ENCODE measurements around the gene RBPJ.

The RBPJ gene

DNA sequence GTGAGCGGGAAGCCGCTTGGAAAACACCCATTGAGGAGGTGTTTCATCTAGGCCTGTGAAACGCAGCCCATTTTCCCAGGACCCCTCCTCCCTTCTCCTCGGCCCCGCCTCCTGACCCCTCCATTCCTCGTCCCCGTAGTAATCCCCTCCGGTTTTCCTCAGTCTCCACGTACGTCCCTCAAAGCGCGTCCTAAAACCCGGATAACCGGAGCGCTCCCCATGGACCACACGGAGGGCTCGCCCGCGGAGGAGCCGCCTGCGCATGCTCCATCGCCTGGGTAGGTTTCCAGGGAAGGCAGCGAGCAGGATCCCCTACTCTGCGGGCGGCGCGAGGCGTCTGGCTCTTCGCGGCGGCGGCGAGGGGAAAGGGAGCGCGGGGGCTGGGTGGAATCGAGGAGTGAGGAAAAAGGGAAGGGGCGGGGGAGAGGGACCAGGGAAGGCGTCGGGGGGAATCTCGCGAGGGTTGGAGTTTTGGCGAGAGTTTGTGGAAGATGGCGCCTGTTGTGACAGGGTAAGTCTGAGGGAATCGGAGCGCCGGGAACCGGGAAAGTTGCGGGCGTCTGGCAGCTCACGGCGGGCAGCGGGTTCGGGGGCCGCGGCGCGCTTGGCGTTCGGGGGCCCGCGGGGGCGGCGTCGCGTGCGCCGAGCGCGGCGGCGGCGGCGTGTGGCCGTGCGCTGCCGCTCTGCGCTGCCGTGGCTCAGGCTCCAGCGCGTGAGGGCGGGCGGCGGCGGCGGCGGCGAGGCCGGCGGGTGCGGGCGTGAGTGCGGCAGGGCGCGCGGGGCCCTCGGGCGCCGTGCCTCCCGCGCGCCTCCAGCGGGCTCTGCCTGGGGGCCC lies at the start of gene RBPJ:
RBPJ (plus strand) TSS at position 477 of the 835 bp plus-strand sequence; CDS start at position 492, 15 bp downstream.
- DNase-seq (ENCODE audit: low read depth in 2 of 2), result peak; percentile 74 to 79

DNA sequence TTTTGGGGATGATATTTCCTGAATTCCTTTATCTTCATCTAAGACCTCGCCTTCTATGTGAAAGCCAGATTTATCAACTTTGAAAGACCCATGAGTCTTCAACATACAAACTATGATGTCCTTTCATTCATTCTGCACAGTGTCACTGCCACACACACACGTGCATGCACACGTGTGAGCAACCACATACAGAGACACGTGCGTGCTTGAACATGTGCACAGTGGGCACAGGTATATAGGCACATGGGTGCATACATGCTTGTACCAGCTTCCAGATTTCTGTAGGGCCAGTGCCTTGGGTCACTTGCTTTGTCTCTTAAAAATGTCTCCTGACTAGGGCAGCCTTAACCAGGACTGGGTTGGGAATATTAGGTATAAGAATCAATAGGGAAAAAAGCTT lies 49.1 kb upstream of the RBPJ start:
- DNase-seq (ENCODE audit: low read depth in 2 of 2), result no peak

DNA sequence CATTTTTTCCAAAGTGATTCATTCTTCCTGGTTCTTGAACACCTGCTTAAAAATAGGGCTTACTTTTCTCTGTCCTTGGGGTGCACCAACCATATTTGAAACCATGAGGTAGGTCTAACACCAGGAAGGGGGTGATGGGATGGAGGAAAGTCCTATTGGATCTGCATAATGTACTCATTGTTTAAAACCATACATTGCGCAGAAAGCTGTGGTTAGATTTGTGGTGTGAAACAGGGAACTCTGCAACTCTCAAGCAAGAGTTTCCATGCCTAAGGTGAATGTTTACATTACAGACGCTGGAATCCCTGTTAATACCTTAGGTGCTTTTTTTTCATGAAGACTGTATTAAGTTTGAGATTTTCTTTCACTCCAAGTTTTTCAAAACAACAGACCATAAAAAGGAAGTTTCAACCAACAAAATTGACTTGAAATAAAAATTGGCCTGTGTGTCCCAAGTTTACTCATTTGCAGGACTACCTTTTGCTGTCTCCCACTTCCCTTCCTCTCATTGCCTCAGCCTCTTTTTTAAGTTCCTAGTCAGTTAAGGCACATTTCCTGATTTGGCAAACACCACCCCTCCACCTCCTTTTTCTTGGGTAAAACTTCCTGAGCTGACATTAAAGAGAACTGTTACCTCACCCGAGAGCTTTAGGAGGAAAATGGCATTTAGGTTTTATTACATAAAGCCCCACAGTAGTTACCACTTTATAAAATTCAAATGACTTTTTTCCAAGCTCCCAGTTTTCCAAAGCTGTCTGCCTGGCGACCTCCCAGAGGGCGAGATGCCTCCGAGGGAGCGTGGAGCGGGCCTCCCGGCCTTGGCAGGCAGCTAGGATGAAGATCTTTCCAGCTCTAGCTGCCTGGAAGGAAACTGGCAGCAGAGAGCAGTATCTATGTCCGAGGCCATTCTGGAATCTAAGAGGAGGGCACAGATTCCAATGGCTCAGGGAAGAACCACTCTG lies 47.9 kb upstream of the RBPJ start:
- DNase-seq (ENCODE audit: low read depth in 2 of 2), result no peak

DNA sequence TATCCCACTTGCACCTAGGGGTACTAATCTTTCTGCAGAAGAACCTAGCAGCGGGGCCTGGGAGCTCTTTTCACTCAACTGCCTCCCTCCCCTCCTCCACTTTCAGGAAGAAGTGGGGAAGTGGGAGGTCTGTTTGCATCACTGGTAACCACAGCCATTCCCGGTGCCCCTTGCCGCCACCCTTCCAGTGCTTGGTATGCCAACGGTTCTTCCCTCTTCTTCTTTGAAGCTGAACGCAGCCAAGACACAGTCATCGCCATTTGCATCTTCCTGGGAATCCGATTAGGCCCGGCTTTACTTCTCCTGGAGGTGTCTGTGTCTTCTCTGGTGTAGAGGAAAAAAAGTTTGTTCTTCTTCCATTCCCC lies 47.2 kb upstream of the RBPJ start:
- DNase-seq (ENCODE audit: low read depth in 2 of 2), result no peak

DNA sequence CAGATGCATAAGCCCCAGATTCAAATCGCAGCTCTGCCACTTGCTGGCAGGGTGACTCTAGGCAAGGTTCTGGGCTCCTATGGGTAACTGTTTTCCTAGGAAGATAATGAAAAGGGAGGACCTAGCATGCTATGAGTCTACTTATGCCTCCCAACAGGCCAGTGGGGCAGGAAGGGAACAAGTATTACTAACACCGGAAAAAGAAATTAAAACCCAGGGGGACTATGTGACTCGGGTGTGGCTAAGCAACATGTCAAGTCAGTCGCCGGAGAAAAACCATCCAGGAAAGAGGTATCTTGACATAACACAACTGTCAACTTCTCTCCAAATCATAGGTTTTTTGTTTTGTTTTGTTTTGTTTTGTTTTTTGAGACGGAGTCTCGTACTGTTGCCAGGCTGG lies 45.5 kb upstream of the RBPJ start:
- no peak for DNase-seq (ENCODE audit: low read depth in 2 of 2)

DNA sequence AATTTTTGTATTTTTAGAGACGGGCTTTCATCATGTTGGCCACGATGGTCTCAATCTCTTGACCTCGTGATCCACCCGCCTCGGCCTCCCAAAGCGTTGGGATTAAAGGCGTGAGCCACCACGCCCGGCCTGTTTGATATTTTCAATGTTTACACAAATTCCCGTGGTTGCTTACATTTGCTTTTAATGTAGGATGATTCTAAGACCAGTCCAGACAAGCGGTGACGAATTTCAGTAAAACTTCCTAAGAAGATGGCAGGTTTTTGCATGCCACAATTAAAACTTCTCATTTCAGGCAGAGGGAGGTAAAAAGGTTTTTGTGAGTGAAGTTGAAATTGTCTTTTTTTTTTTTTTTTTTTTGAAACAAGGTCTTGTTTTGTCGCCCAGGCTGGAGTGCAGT lies 41.4 kb upstream of the RBPJ start:
- DNase-seq (ENCODE audit: low read depth in 2 of 2), result no peak

DNA sequence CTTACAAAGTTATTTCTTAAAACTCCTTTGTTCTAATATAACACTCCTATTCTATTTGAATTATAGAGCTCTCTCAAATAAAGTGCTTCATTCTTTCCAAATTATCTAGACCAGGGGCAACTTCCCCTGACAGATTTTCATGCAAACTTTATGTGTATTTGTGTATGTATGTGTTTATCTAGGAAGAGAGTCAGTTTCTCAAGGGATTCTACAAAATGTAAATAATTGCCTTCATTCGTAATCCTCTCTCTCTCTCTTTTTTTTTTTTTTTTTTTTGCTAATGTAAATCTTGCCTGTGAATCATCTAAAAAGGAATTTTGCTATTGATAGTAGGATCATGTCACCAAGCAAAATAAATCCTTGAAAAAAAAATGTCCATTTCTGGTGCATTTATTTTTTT lies 38.9 kb upstream of the RBPJ start:
- DNase-seq (ENCODE audit: low read depth in 2 of 2), result no peak

DNA sequence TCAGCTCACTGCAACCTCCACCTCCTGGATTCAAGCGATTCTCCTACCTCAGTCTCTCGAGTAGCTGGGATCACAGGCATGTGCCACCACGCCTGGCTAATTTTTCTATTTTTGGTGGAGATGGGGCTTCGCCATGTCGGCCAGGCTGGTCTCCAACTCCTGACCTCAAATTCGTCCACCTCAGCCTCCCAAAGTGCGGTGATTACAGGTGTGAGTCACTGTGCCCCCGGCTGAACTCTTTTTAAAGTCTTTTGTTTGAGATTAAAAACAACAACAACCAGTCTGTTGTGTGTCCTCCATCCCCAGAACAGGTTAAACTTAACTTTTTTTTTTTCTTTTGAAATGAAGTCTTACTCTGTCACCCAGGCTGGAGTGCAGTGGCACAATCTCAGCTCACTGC lies 36.3 kb upstream of the RBPJ start:
- no peak for DNase-seq (ENCODE audit: low read depth in 2 of 2)

DNA sequence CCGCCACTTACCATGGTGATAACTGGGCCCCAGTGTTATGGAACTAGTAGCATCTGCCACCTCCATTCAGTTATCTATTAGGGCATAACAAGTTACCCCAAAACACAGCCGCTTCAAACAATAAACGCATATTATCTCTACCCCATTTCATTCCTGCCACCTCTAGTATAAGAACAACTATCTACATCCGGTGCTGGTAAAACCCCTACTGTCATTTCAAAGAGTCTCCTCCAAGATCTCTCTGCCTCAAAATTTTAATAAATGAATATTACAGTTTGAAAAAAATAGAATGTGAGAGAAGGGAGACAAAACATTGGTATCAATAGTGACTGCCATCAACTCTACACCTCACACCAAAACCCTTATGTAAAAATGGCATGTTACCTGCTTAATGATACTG lies 35.5 kb upstream of the RBPJ start:
- DNase-seq (ENCODE audit: low read depth in 2 of 2), result no peak

DNA sequence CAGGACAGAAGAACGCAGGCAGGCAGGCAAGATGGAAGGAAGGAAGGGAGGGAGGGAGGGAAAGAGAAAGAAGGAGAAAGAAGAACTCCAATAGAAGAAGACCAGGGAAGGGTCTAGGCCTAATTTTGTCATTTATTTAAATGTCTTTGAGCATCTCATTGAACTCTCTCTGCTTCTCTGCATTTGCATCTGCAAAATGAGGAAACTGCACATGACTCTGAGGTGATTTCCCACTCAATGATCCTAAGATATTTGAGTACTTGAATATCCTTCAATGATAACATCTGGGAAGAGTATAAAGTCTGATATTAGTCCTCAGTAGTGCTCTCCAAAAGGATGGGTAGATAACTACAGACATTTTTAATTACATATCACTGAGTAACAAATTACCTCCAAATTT lies 33.1 kb upstream of the RBPJ start:
- no peak for DNase-seq (ENCODE audit: low read depth in 2 of 2)

DNA sequence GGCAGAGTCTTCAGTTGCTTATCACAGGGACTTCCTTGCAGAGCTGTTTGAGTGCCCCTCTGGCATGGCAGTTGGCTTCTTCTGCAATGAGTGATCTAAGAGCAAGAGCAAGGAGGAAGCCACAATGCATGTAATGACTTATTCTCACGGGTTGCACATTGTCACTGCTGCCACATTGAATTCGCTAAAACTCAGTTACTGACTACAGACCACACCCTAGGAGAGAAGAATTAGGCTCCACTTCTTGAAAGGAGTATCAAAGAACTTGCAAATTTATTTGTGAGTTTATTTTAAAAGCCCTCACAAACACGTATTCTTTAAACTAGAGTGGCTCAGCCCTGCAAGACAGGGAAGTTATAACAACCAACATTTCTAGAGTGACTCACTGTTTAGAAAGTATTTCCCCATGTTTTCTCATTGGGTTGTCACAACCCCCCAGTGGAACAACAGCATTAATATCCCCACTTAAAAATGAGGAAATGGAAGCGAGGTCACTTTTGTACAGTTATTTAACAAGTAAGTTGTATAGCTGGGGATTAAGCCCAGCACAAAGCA lies 32.4 kb upstream of the RBPJ start:
- DNase-seq (ENCODE audit: low read depth in 2 of 2), result peak; percentile 21 to 30

DNA sequence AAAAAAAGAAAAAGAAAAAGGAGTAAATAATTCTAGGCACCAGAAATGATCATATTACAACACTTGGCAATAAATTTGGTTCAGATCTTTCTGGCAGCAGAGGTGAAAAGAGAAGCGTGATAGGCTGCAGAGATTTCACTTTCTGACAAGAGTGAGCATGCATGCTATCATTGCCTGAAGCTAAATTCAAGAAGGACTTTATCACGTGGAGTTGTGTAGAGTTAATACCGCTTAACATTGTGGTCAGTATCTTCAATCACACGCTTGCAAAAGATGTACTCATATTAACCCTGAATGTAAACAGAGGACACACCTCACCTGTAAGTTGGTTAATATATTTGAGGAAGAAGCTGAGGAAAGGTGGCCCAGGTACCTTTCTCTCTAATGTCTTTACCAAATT lies 31.4 kb upstream of the RBPJ start:
- no peak for DNase-seq (ENCODE audit: low read depth in 2 of 2)

DNA sequence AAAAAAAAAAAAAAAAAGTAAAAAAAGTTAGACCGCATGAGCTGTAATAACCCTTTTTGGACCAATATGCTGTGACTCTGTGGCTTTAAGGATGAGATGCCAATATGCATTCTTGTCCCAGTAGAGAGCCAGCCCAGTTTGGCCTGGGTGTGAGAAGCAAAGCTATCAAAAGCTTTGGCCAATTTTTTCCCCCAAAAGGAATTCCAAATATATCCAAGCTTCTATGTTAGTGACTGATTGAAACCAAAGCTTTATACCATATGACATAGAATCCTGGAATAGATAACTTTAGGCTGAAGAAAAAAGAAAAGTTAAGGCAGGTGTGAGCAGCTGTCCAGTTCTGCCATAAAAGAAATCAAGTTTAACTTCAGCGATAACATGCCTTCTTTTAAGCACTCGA lies 30.5 kb upstream of the RBPJ start:
- no peak for DNase-seq (ENCODE audit: low read depth in 2 of 2)

DNA sequence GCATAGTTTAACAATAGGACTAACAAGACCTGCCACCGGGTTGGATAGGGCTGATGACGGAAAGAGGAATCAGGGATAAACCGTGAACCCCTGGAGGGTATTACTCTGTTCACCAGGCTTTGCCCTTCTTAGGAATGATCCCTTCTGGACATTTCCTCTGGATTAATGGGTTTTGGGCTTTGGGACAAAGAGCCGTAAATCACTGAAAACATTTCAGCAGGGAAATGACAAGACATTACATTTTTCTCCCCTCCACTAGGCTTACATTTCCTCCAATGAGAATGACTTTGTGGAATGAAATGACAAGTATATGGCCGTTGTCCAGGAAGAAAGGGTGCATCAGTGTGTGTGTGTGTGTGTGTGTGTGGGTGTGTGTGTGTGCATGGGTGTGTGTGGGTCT lies 25.9 kb upstream of the RBPJ start:
- DNase-seq (ENCODE audit: low read depth in 2 of 2), result no peak

DNA sequence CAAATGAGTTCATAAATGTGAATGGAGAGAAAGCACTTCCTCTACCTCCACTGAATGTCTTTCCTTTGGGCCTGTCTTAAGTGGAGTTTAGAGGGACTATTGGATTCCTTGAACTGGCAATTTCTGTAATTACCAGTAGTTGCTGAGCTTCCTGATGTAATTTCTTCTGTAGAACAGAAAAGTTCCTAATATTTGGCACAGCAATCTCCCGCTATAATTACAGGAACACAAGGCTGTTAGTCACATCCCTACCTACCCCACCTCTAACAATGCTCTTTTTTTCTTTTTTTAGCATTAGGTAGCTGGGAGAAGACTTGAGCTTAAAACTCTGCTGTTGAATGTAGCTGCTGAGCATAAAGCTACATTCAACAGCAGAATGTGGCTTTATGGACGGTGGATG lies 24.8 kb upstream of the RBPJ start:
- DNase-seq (ENCODE audit: low read depth in 2 of 2), result no peak

DNA sequence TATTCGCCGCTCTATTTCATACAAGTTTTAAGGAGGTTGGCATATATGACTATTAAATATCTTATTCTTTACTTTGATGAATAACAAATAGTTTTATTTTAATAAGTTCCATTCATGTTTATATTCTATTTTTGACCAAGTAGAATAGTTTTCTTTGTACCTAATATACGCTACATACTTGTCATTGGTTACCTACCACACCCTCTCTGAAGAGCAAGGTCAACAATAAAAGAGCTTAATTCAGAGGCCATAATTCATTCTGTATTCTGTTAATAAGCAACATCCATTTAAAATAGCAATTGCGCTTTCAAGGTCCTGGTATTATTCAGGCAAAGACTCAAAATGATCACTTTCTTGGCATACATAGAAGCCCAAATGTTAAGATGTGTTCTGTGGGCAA lies 24.3 kb upstream of the RBPJ start:
- no peak for DNase-seq (ENCODE audit: low read depth in 2 of 2)

DNA sequence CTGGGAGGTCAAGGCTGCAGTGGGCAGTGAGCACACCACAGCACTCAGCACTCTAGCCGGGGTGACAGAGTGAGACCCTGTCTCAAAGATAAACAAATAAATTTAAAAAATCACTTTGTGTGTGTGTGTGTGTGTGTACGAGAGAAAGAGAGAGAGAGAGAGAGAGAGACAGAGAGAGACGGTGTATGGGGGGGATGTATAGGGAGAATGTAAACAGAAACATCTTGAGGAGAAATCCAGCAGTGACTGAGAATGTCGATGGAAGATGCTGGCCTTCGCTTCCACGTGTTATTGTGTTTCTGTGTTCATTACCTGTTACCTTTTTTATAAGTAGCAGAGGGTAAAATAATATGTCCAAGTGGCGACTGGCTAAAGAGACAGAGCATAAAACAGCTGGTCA lies 23.6 kb upstream of the RBPJ start:
- no peak for DNase-seq (ENCODE audit: low read depth in 2 of 2)

DNA sequence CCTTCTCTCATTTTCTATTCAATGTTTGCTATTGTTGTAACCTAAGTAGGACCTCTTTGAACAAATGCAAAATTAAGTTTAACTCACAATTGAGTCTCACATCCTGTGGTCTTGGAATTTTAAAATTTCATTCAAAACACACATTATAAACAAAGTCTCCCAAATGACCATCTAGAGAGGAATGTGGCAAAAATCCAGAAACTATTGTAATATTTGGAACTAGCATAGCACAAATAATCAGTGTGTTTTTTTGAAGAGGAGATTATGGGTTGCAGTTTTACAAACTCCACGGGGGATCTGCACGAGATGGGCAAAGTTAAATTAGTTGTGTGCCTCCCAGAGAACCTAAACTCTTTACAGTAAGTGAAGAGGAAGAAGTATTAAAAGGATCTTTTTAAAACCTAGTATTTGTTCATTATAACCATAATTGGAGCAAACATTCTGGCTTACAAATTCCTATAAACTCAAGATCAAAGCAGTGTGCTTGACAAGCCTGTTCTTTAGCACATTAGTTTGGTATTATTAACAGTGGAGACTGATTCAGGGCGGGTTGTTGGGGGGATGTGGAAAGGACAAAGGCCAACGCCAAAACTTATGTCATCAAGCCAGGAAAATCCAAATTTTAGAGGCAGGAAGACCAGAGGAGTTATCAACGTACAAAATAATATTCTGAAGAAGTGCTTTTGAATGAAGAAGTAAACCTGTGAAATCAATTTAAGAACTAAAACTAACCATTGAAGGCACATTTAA lies 22.4 kb upstream of the RBPJ start:
- DNase-seq (ENCODE audit: low read depth in 2 of 2), result no peak

DNA sequence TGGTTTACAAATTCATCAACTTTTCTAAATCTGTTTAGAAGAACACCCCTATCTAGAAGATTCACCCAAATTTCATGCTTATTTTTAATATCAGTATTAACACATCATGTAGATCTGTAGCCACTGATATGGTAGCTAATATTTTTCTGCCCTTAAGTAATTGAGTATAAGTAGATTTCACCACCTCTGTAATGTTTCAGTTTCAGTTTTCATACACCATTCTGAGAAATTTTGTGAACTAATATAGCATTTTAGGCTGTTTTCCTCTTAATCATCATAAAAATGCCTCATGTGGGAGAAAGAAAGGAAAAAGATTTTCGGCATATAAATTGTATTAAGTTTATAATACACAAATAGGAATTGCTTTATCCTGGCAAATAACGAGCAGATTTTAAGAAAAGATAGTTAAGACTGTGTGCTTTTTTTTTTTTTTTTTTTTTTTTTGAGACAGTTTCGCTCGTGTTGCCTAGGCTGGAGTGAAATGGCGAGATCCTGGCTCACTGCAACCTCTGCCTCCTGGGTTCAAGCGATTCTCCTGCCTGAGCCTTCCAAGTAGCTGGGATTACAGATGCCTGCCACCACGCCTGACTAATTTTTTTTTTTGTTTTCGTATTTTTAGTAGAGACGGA lies 21.4 kb upstream of the RBPJ start:
- DNase-seq (ENCODE audit: low read depth in 2 of 2), result no peak

DNA sequence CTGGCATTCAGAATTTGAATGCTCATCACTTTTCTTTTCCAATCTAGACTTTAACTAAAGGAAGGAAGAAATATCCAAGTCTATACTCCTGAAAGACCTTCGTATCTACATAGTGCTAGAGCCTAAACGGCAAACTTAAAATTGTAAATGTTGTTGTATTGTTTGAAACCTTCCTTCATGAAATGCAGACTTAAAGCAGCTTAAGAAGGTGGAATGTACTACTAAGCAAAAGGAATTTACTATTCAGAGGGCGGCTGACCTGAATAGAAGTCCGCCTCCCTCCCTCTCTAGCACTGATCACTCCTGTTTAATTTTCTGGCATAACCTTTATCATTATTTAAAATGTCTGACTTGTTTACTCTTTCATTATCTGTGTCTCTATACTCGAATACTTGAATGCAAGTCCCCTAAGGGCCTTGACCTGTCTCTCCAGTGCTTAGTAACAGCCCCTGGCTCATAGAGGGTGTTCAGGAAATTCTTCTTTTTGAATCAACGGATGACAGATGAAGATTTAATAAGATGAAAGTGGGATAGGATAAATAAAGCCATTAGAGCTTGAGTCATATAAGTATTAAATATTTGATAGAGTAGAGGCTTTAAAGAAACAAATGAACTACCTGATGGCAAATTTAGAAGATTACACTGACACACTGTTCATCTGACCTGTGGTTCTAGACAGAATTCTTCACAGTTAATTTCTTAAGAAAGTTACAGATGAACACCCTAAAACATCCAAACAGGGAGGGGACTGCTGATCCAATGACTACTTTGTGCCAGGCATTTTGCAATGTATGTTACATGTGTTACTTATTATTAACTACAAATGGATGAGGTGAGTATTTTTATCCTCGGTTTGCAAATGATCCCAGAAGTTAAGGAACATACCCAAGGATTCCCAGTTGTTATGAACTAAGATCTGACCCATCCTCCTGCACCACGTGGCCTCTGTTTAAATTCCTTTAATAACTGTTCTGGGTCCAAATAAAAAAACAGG lies 20.2 kb upstream of the RBPJ start:
- DNase-seq (ENCODE audit: low read depth in 2 of 2), result no peak

Data from stimulated activated CD4-positive, alpha-beta T cell treated with anti-CD3 and anti-CD28 coated beads, Interleukin-15, amount 100 ng/mL, for 48 hours (primary cell).